Measurements from ENCODE around the gene ZFPL1. TPM values are rescaled to one million over a fixed set of nuclear protein-coding genes. Genes with fewer than 3 reads are reported as not detected.

The ZFPL1 gene
- total RNA-seq, 1 donor from 2014 or later: 25.9 TPM

DNA sequence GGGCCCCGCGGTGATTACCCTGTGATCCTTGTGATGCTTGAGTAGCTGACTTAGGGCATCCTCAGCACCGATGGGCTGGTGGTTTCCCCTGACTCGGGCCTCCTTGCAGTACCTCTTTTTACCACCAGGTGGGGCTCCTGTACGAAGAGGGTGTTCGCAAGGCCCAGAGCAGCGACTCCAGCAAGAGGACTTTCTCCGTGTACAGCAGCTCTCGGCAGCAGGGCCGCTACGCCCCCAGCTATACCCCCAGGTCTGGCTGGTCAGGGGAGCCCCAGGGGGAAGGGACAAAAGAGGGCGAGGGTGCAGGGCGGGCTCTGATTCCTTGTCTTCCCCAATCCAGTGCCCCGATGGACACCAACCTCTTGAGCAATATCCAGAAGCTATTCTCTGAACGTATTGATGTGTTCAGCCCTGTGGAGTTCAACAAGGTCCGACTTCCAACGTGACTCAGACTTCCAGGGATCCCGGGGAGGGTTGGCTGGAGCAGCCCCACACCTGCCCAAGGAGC, 26.4 kb downstream of the ZFPL1 start:
- TF ChIP-seq, protein P1, sequence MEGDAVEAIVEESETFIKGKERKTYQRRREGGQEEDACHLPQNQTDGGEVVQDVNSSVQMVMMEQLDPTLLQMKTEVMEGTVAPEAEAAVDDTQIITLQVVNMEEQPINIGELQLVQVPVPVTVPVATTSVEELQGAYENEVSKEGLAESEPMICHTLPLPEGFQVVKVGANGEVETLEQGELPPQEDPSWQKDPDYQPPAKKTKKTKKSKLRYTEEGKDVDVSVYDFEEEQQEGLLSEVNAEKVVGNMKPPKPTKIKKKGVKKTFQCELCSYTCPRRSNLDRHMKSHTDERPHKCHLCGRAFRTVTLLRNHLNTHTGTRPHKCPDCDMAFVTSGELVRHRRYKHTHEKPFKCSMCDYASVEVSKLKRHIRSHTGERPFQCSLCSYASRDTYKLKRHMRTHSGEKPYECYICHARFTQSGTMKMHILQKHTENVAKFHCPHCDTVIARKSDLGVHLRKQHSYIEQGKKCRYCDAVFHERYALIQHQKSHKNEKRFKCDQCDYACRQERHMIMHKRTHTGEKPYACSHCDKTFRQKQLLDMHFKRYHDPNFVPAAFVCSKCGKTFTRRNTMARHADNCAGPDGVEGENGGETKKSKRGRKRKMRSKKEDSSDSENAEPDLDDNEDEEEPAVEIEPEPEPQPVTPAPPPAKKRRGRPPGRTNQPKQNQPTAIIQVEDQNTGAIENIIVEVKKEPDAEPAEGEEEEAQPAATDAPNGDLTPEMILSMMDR (IDR thresholded peaks at IDR 0.05; ENCODE audit: unreplicated experiment): peak; percentile 99
- Mint-ChIP-seq H3K36me3 (ENCODE audit: low read depth, unreplicated experiment) (peaks cover 28% of the 10 kb centered on the region), H3K27ac (ENCODE audit: unreplicated experiment) (no peak overlapping the region), H3K4me1 (ENCODE audit: unreplicated experiment) (peaks cover 9% of the 10 kb centered on the region), H3K27me3 (ENCODE audit: unreplicated experiment) (peaks cover 22% of the 10 kb centered on the region), H3K9me3 (ENCODE audit: unreplicated experiment) (no peaks in the 10 kb centered on the region), H3K4me3 (ENCODE audit: unreplicated experiment) (no peak overlapping the region)
- peak; percentile 98 for DNase-seq (ENCODE audit: low spot score)

DNA sequence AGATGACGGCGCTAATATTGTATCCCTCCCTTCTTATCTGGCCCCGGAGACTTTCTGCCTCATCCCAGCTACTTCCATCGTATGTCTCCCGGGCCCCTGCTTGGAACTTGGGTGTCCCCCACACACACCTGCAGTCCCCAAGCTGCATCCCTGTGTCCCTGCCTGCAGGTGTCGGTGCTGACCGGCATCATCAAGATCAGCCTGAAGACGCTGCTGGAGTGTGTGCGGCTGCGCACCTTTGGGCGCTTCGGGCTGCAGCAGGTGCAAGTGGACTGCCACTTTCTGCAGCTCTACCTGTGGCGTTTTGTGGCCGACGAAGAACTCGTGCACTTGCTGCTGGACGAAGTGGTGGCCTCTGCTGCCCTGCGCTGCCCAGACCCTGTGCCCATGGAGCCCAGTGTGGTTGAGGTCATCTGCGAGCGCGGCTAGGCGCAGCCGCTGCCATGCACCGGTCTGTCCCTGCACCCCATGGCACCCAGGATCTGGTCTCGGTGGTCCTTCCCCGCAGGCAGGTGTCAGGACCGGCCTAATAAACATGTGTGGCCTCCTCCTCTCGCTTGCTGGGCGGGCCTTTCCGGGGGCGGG, 27.2 kb downstream of the ZFPL1 start:
- Mint-ChIP-seq H3K4me1 (ENCODE audit: unreplicated experiment) (peaks cover 6% of the 10 kb centered on the region), H3K36me3 (ENCODE audit: low read depth, unreplicated experiment) (peaks cover 20% of the 10 kb centered on the region), H3K27ac (ENCODE audit: unreplicated experiment) (no peak overlapping the region), H3K4me3 (ENCODE audit: unreplicated experiment) (peak overlapping the region; percentile 93), H3K27me3 (ENCODE audit: unreplicated experiment) (peaks cover 20% of the 10 kb centered on the region), H3K9me3 (ENCODE audit: unreplicated experiment) (no peaks in the 10 kb centered on the region)
- TF ChIP-seq, protein P1 (IDR thresholded peaks at IDR 0.05; ENCODE audit: unreplicated experiment): no peak
- no peak for DNase-seq (ENCODE audit: low spot score)

DNA sequence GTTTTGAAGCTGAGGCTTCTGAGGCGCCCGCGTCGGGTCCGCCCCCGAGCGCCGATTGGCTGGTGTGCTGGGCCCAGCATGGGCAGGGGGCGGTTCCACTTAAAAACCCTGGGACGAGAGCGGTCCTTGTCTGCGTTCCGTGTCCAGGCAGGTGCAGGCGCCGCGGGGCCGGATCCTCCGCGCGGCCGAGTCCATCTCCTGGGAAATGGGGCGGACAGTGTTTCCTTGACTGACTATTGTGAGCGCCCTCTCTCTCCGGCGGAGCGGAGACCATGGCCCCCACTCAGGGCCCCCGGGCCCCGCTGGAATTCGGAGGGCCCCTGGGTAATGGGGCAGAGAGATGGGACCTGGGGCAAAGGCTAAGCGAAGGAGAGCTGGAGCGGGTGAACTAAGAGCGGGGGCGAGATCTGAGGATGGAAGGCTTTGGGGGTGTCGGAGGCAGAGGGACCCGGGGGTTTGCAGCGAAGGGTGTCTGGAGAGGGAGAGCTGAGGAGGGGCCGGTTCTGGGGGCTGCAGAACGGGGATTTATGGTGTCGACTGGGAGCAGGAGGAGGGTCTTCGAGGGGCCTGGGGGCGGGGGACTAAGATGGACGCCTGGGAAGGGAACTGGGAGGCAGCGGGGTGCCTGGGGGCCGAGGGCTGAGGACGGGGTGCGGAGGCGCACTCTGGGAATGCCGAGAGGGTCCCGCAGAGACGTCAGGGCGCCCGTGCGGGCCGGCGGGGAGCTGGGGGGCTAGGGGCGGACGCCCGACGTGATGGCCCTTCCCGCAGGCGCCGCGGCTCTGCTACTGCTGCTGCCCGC, 27.9 kb downstream of the ZFPL1 start, which contains the start of gene TM7SF2:
TSS of gene TM7SF2 (plus strand) at position 129 of the 802 bp plus-strand sequence. CDS start at position 273, 144 bp downstream.
- no peak within 1 kb of the TSS for H3K27ac Mint-ChIP-seq (ENCODE audit: unreplicated experiment)
- peak within 1 kb of the TSS; percentile 93 for H3K4me3 Mint-ChIP-seq (ENCODE audit: unreplicated experiment)
- DNase-seq (ENCODE audit: low spot score): peak; percentile 91
- H3K27me3 Mint-ChIP-seq (ENCODE audit: unreplicated experiment): peaks cover 22% of the 10 kb centered on the region
- H3K4me1 Mint-ChIP-seq (ENCODE audit: unreplicated experiment): peaks cover 6% of the 10 kb centered on the region
- no peaks in the 10 kb centered on the region for H3K9me3 Mint-ChIP-seq (ENCODE audit: unreplicated experiment)
- TF ChIP-seq, protein P1 (IDR thresholded peaks at IDR 0.05; ENCODE audit: unreplicated experiment): no peak
- H3K36me3 Mint-ChIP-seq (ENCODE audit: low read depth, unreplicated experiment): peaks cover 16% of the 10 kb centered on the region

DNA sequence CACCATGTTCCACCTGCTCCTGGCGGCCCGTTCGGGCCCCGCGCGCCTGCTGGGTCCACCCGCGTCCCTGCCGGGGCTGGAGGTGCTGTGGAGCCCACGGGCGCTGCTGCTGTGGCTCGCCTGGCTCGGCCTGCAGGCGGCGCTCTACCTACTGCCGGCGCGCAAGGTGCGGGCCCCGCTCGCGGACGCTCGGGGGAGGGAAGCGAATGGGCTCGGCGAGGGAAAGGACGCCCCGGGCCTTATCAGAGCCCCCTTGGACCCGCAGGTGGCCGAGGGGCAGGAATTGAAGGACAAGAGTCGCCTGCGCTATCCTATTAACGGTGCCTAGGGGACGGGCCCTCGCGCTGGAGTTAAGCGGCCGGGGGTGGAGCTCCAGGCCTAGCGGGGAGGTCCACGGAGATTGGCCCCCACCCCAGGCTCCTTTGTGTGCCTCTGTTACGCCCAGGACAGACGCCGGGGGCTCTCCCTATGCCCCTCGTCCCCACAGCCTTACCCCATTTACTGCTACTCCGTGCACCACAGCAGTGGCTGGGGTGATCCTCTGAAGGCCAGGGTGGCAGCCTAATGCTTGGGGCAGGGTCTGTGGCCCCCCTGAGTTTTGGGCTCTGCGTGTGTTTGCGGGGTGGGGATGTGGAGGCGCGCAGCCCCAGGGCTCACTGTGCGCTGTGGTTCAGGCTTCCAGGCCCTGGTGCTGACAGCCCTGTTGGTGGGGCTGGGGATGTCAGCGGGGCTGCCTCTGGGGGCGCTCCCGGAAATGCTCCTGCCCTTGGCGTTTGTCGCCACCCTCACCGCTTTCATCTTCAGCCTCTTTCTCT, 28.7 kb downstream of the ZFPL1 start:
- H3K27me3 Mint-ChIP-seq (ENCODE audit: unreplicated experiment): peaks cover 22% of the 10 kb centered on the region
- H3K4me3 Mint-ChIP-seq (ENCODE audit: unreplicated experiment): peak overlapping the region; percentile 84
- no peaks in the 10 kb centered on the region for H3K9me3 Mint-ChIP-seq (ENCODE audit: unreplicated experiment)
- TF ChIP-seq, protein P1 (IDR thresholded peaks at IDR 0.05; ENCODE audit: unreplicated experiment): peak; percentile 82
- H3K27ac Mint-ChIP-seq (ENCODE audit: unreplicated experiment): no peak overlapping the region
- DNase-seq (ENCODE audit: low spot score): peak; percentile 61
- peaks cover 6% of the 10 kb centered on the region for H3K4me1 Mint-ChIP-seq (ENCODE audit: unreplicated experiment)
- peaks cover 16% of the 10 kb centered on the region for H3K36me3 Mint-ChIP-seq (ENCODE audit: low read depth, unreplicated experiment)
